ENCODE results near the gene COL6A5. TPM values are rescaled to one million over a fixed set of nuclear protein-coding genes. Genes with fewer than 3 reads are reported as not detected.

COL6A5 gene
- polyA plus RNA-seq, 3 donors = not detected

- H3K27ac Mint-ChIP-seq = no peak overlapping the region
- H3K4me3 Mint-ChIP-seq = no peak overlapping the region
- no peak for TF ChIP-seq CTCF (IDR thresholded peaks at IDR 0.05)
- Histone ChIP-seq H2AFZ (ENCODE audit: insufficient read depth, low read depth, low read length, poor library complexity, severe bottlenecking) (no peak overlapping the region), H3K27ac (ENCODE audit: low read depth in 1 of 2, low read length in 2 of 2) (no peak overlapping the region), H3K9ac (ENCODE audit: insufficient read depth, low read length, poor library complexity, severe bottlenecking) (no peak overlapping the region), H3K4me1 (ENCODE audit: control insufficient read depth in 1 of 2, insufficient read depth in 2 of 2, low read length in 2 of 2) (no peaks in the 10 kb centered on the region), H3K4me3 (replicated peaks in 1 of 3; ENCODE audit: low read depth in 2 of 3, low read length in 3 of 3) (no peak overlapping the region), H3K79me2 (ENCODE audit: insufficient read depth, low read length) (no peaks in the 10 kb centered on the region), H3K27me3 (ENCODE audit: control insufficient read depth in 2 of 2, insufficient read depth in 2 of 2, low read length in 2 of 2) (no peaks in the 10 kb centered on the region), H4K20me1 (ENCODE audit: insufficient read depth, low read length) (no peaks in the 10 kb centered on the region), H3K36me3 (replicated peaks in 1 of 2; ENCODE audit: control insufficient read depth in 1 of 2, insufficient read depth in 2 of 2, low read length in 2 of 2) (no peaks in the 10 kb centered on the region), H3K4me2 (replicated peaks; ENCODE audit: extremely low read depth, low read length, poor library complexity, severe bottlenecking) (no peak overlapping the region), H3K9me3 (replicated peaks in 1 of 2; ENCODE audit: control insufficient read depth in 1 of 2, insufficient read depth in 1 of 2, low read length in 2 of 2) (no peaks in the 10 kb centered on the region)
- no peaks in the 10 kb centered on the region for H3K36me3 Mint-ChIP-seq
- intact Hi-C loops (cut with micrococcal nuclease) = no loop called here
- no peaks in the 10 kb centered on the region for H3K4me1 Mint-ChIP-seq
- WGBS (ENCODE audit: insufficient coverage) = no CpG with 5 or more reads among the region's 5 CpGs
- DNase-seq = no peak
- H3K27me3 Mint-ChIP-seq (ENCODE audit: low read depth in 3 of 3) = peaks cover 0 to 8% (median 0%) of the 10 kb centered on the region in 3 donors
- H3K9me3 Mint-ChIP-seq = peaks cover 0 to 7% (median 3%) of the 10 kb centered on the region in 7 donors
Observed at GRCh38 chr3:130428871-130429712, 83.6 kb downstream of the COL6A5 start.

DNA sequence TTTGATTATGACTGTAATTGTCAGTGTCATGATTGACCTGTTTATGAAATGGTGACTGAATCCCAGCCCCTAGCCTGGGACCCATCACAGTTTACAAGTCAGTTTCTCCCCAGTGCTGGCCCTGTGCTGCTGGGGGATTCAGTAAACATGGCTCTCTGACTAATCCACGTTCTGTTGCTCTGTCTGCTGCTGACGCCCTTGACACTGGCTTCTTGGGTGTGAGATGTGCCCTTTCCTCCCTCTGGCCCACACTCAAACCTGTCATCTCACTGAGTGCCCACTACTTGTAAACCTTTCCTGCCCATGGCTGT is 84.2 kb downstream of the COL6A5 start:
- WGBS (ENCODE audit: insufficient coverage) = no CpG with 5 or more reads among the region's 2 CpGs
- no peak for DNase-seq
- Mint-ChIP-seq H3K4me3 (no peak overlapping the region), H3K4me1 (no peaks in the 10 kb centered on the region), H3K36me3 (no peaks in the 10 kb centered on the region), H3K27ac (peak overlapping the region in 1 of 7 donors; percentile 37), H3K9me3 (peaks cover 0 to 9% (median 4%) of the 10 kb centered on the region in 7 donors), H3K27me3 (ENCODE audit: low read depth in 3 of 3) (peaks cover 0 to 8% (median 0%) of the 10 kb centered on the region in 3 donors)
- Histone ChIP-seq H3K9me3 (replicated peaks in 1 of 2; ENCODE audit: control insufficient read depth in 1 of 2, insufficient read depth in 1 of 2, low read length in 2 of 2) (no peaks in the 10 kb centered on the region), H4K20me1 (ENCODE audit: insufficient read depth, low read length) (no peaks in the 10 kb centered on the region), H3K36me3 (replicated peaks in 1 of 2; ENCODE audit: control insufficient read depth in 1 of 2, insufficient read depth in 2 of 2, low read length in 2 of 2) (no peaks in the 10 kb centered on the region), H2AFZ (ENCODE audit: insufficient read depth, low read depth, low read length, poor library complexity, severe bottlenecking) (no peak overlapping the region), H3K27me3 (ENCODE audit: control insufficient read depth in 2 of 2, insufficient read depth in 2 of 2, low read length in 2 of 2) (no peaks in the 10 kb centered on the region), H3K27ac (ENCODE audit: low read depth in 1 of 2, low read length in 2 of 2) (no peak overlapping the region), H3K79me2 (ENCODE audit: insufficient read depth, low read length) (no peaks in the 10 kb centered on the region), H3K4me3 (replicated peaks in 1 of 3; ENCODE audit: low read depth in 2 of 3, low read length in 3 of 3) (no peak overlapping the region), H3K4me1 (ENCODE audit: control insufficient read depth in 1 of 2, insufficient read depth in 2 of 2, low read length in 2 of 2) (no peaks in the 10 kb centered on the region), H3K4me2 (replicated peaks; ENCODE audit: extremely low read depth, low read length, poor library complexity, severe bottlenecking) (no peak overlapping the region), H3K9ac (ENCODE audit: insufficient read depth, low read length, poor library complexity, severe bottlenecking) (no peak overlapping the region)
- no peak for TF ChIP-seq CTCF (IDR thresholded peaks at IDR 0.05)
- intact Hi-C loops (cut with micrococcal nuclease) = no loop called here

All from CD14-positive monocyte (primary cell).